ENCODE data around the gene CFB.
A peak's percentile ranks its signal among the peaks of the same experiment; 100 is the strongest.

- peak; percentile 74 to 87 for TF ChIP-seq CTCF (conservative IDR thresholded peaks at IDR 0.05 in 1 of 2, IDR thresholded peaks at IDR 0.05 in 1 of 2; ENCODE audit: extremely low read depth in 1 of 2, insufficient read depth in 1 of 2, low read depth in 1 of 2, low read length in 2 of 2)
- TF ChIP-seq EZH2 (IDR thresholded peaks at IDR 0.05; ENCODE audit: borderline replicate concordance, low read length) = no peak
Measured at GRCh38 chr6:31952140-31952805, 6.4 kb downstream of the CFB start.
